GM12878 (cell line): ENCODE measurements around the gene TYSND1. TPM values are rescaled to one million over a fixed set of nuclear protein-coding genes. Genes with fewer than 3 reads are reported as not detected.

Experiments
- ATAC-seq: fragments of 200-7000 bp; cut with Tn5 transposase; 3 replicates; pipeline ENCODE4 v1.9.1; 2020; ENCODE audit warnings: mild to moderate bottlenecking, moderate library complexity
- BruUV-seq: library from RNA; stranded (reverse); fragments of 400-500 nt; replicated peaks from 2 replicates; lab custom pipeline; 2021; lab: Mats Ljungman, UMichigan
- CTCF ChIA-PET: fragments of 300-600 bp; sonication (Branson Sonifier 250); formaldehyde crosslinking; extraction: SDS; loops from one replicate; lab custom pipeline; 2021; ENCODE audit warnings: inconsistent platforms; lab: Yijun Ruan, JAX
- POLR2A ChIA-PET: fragments of 350-600 bp; formaldehyde crosslinking; extraction: SDS; loops from one replicate; lab custom pipeline; 2021; ENCODE audit warnings: inconsistent platforms; lab: Charles Lee
- RAD21 ChIA-PET: fragments of 300-600 bp; sonication (Branson Sonifier 250); formaldehyde crosslinking; loops from one replicate; lab custom pipeline; 2023; ENCODE audit warnings: antibody characterized with exemption; ENCODE audit not compliant: unreplicated experiment; lab: Charles Lee
- SMC1A ChIA-PET: fragments of 300-600 bp; sonication (Branson Sonifier 250); formaldehyde crosslinking; loops from one replicate; lab custom pipeline; 2023; ENCODE audit not compliant: unreplicated experiment, uncharacterized antibody; lab: Charles Lee
- DNase-seq: peaks from one replicate; pipeline ENCODE4 v3.0.0-alpha.2; 2011; ENCODE audit warnings: low read depth, low spot score
- FAIRE-seq: peaks from 3 replicates; lab custom pipeline; 2011; peaks lifted over from hg19 to GRCh38; lab: Jason Lieb, UNC
- H2AFZ ChIP-seq: 2 replicates; pipeline ENCODE4 v1.6.0; 2011; ENCODE audit warnings: low read depth, low read length, control low read depth; ENCODE audit not compliant: control insufficient read depth
- H3K27ac ChIP-seq: 2 replicates; pipeline ENCODE4 v1.5.1; 2011; ENCODE audit warnings: control low read depth; ENCODE audit not compliant: control insufficient read depth, insufficient read depth
- H3K27me3 ChIP-seq, 2 experiments: replicated peaks in 1 of 2; 2 replicates each; pipeline versions ENCODE4 v1.6.0 to v1.6.1; 2011; ENCODE audit warnings: low read length in 1 of 2; ENCODE audit not compliant: control insufficient read depth in 2 of 2, insufficient read depth in 2 of 2
- H3K36me3 ChIP-seq, 2 experiments: 2 replicates each; pipeline ENCODE4 v1.5.1; 2011; ENCODE audit warnings: low read length in 1 of 2; ENCODE audit not compliant: control insufficient read depth in 2 of 2, insufficient read depth in 2 of 2
- H3K4me1 ChIP-seq: 2 replicates; pipeline ENCODE4 v1.6.1; 2011; ENCODE audit warnings: mild to moderate bottlenecking, low read length, moderate library complexity, mixed read lengths; ENCODE audit not compliant: control insufficient read depth, insufficient read depth
- H3K4me2 ChIP-seq: 2 replicates; pipeline ENCODE4 v1.6.0; 2011; ENCODE audit warnings: control low read depth; ENCODE audit not compliant: control insufficient read depth, insufficient read depth
- H3K4me3 ChIP-seq: fragments of 200-600 bp; sonication (generic); 2 replicates; pipeline ENCODE4 v1.5.1; 2016
- H3K79me2 ChIP-seq: 2 replicates; pipeline ENCODE4 v1.6.0; 2011; ENCODE audit warnings: low read length; ENCODE audit not compliant: control insufficient read depth, insufficient read depth
- H3K9ac ChIP-seq: 2 replicates; pipeline ENCODE4 v1.8.0; 2011; ENCODE audit warnings: low read length, control low read depth, mixed read lengths; ENCODE audit not compliant: control insufficient read depth, insufficient read depth
- H3K9me3 ChIP-seq: replicated peaks from 3 replicates; pipeline ENCODE4 v1.5.1; 2011; ENCODE audit warnings: mild to moderate bottlenecking, low read length; ENCODE audit not compliant: control insufficient read depth, insufficient read depth
- H4K20me1 ChIP-seq: 2 replicates; pipeline ENCODE4 v1.6.0; 2011; ENCODE audit not compliant: control insufficient read depth, insufficient read depth
- BCL3 ChIP-seq: IDR thresholded peaks from 2 replicates; pipeline ENCODE4 v1.6.1; 2011; ENCODE audit warnings: borderline replicate concordance, low read depth, mild to moderate bottlenecking, moderate library complexity, low read length; ENCODE audit not compliant: insufficient read depth, poor library complexity, severe bottlenecking
- CEBPB ChIP-seq, 2 experiments: fragments of 150-350 bp in 1 of 2; IDR thresholded peaks; 2 replicates each; pipeline ENCODE4 v1.6.1; 2012 to 2014; ENCODE audit warnings: low read depth in 2 of 2, low read length in 2 of 2, borderline replicate concordance in 1 of 2, inconsistent platforms in 1 of 2
- CREM ChIP-seq: IDR thresholded peaks from 2 replicates; pipeline ENCODE4 v1.6.1; 2014; ENCODE audit warnings: antibody characterized with exemption, low read depth
- E2F8 ChIP-seq: fragments of 450-650 bp; IDR thresholded peaks from 2 replicates; pipeline ENCODE4 v1.6.1; 2018; ENCODE audit warnings: mild to moderate bottlenecking, low read depth, moderate library complexity; ENCODE audit not compliant: partially characterized antibody
- MEF2B ChIP-seq: fragments of 450-650 bp; IDR thresholded peaks from 2 replicates; pipeline ENCODE4 v1.6.1; 2018; ENCODE audit warnings: mild to moderate bottlenecking, moderate library complexity; ENCODE audit not compliant: partially characterized antibody, poor library complexity, severe bottlenecking
- RBBP5 ChIP-seq: fragments of 200-600 bp; sonication (generic); conservative IDR thresholded peaks from 2 replicates; pipeline ENCODE4 v1.6.1; 2016
- SP1 ChIP-seq: IDR thresholded peaks from one replicate; pipeline ENCODE4 v1.6.1; 2011; ENCODE audit warnings: low read depth, low read length
- TCF7 ChIP-seq: IDR thresholded peaks from 2 replicates; pipeline ENCODE4 v1.6.1; 2014; ENCODE audit warnings: antibody characterized with exemption, borderline replicate concordance
- YBX1 ChIP-seq: fragments of 450-650 bp; IDR thresholded peaks from 2 replicates; pipeline ENCODE4 v1.6.1; 2016; ENCODE audit warnings: antibody characterized with exemption
- ZBED1 ChIP-seq: IDR thresholded peaks from 2 replicates; pipeline ENCODE4 v1.6.1; 2016; ENCODE audit warnings: borderline replicate concordance
- ZZZ3 ChIP-seq: IDR thresholded peaks from 2 replicates; pipeline ENCODE4 v1.6.1; 2011; ENCODE audit warnings: low read depth; ENCODE audit not compliant: control insufficient read depth, insufficient read length
- WGBS: methylation state at CpG from one replicate; pipeline ENCODE4 v1.1.6; 2016; ENCODE audit warnings: low lambda C conversion rate; ENCODE audit not compliant: insufficient replicate concordance, insufficient coverage; ENCODE audit errors: missing lambda C conversion rate; 5-methylcytosine and 5-hydroxymethylcytosine counted together
- in situ Hi-C: fragments of 300-500 bp; cut with MboI; formaldehyde crosslinking; loops from 9 replicates; pipeline ENCODE4 v1.14.3; 2018; ENCODE audit warnings: mixed read lengths
- intact Hi-C: fragments of 100-400 bp; cut with micrococcal nuclease; formaldehyde crosslinking; loops from one replicate; pipeline ENCODE4 v1.14.2; 2022; ENCODE audit not compliant: unreplicated experiment
- polyA plus RNA-seq, 11 experiments: library from polyadenylated mRNA; depleted of rRNA in 4 of 11; unstranded in 6 of 11; stranded (reverse) in 5 of 11; fragments of >200 nt; fragmentation: Nextera tagmentation in 4 of 11; fragmentation: Illumina TruSeq in 1 of 11; extraction: Ambion mirVana in 4 of 11; extraction: Trizol in 1 of 11; gene quantifications; 1 replicate in 1 of 11; 2 replicates in 10 of 11; pipeline versions ENCODE4 v1.2.1 to v1.2.3, GENCODE V29; 2011 to 2016; ENCODE audit warnings: inconsistent platforms in 2 of 11, missing spikeins in 2 of 11, low read depth in 1 of 11
- total RNA-seq, 4 experiments: library from RNA; depleted of rRNA in 3 of 4; stranded (reverse); fragments of >200 nt in 3 of 4; fragmentation: Illumina TruSeq in 1 of 4; extraction: Trizol in 1 of 4; gene quantifications; 2 replicates each; pipeline versions ENCODE4 v1.2.1 to v1.2.3, GENCODE V29; 2013 to 2021

Gene TYSND1
- total and polyA plus RNA-seq, 10 of the 15 experiments (the other 5 are each of a cell fraction or from before 2014, with no cell fraction given), result 1.9 to 21.4 (median 12.0) TPM

DNA sequence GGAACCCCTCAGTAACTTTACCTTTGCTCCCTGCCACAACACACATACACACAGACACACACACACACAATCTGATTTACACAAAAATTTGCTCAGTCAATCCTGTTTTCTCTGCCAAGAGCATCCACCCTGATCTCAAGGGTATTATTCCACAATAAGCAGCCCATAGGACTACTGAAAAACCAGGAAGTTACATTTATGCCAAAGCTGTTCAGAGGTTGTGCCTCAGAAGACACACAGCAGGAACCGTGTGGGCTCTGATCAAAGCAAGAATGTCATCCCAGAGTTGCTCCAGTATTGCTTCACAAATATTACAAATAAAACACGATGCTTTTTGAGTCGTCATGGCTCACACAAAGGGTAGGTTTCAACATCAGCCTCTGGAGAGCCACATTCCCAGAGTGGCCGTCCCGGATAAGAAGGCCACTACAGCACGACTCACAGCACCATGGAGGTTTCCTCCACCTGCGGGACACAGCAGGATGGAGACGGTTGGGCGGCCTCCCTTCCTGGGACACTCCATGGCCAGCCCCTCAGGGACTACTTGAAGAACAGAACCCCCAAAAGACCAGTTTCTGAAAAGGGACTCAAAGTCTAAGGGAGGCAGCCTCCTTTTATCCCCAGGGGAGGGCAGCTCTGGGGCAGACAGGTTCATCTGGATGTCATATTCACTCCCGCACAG is 15.5 kb downstream of the TYSND1 start:
- no peak for FAIRE-seq
- no peak; the same call in 2 of the 3 replicates for ATAC-seq
- no peak overlapping the region for H3K27ac ChIP-seq
- H3K9me3 ChIP-seq, result no peaks in the 10 kb centered on the region
- no peaks in the 10 kb centered on the region; a peak in 1 of 4 replicates for H3K36me3 ChIP-seq
- no peak overlapping the region for H2AFZ ChIP-seq
- no peak for DNase-seq
- WGBS, result 93% methylated on average over 10 of the region's 10 CpGs
- CTCF ChIA-PET, result interaction anchor here (0.9 to 4.0 kb wide), 3 partner anchors 14 to 22 kb away, joined by 3 to 42 read pairs (median 4); partner anchors contain the start of gene TYSND1
- peak; percentile 51 for TF ChIP-seq MEF2B
- TF ChIP-seq ZBED1, result no peak
- in situ Hi-C loops, result no loop called here
- H3K79me2 ChIP-seq, result peaks cover 29% of the 10 kb centered on the region
- POLR2A ChIA-PET, result no interaction called here
- RAD21 ChIA-PET, result no interaction called here
- SMC1A ChIA-PET, result interaction anchor here (1.0 to 2.5 kb wide), 3 partner anchors 12 to 15 kb away, joined by 3 to 11 read pairs (median 5); no protein-coding TSS in a partner anchor
- H4K20me1 ChIP-seq, result no peaks in the 10 kb centered on the region
- intact Hi-C loops, result no loop called here
- BruUV-seq, result no TSS peak
- H3K4me1 ChIP-seq, result peaks cover 18% of the 10 kb centered on the region
- H3K27me3 ChIP-seq, result no peaks in the 10 kb centered on the region
- peak overlapping the region; percentile 83 for H3K4me3 ChIP-seq
- H3K4me2 ChIP-seq, result peak overlapping the region; percentile 97
- H3K9ac ChIP-seq, result peak overlapping the region; percentile 96

- H3K9me3 ChIP-seq, result no peaks in the 10 kb centered on the region
- RAD21 ChIA-PET, result interaction anchor here (1.7 kb wide), 1 partner anchor 19 kb away, joined by 5 read pairs; the partner anchor contains the start of gene TYSND1
- H3K4me1 ChIP-seq, result peaks cover 16% of the 10 kb centered on the region
- no peaks in the 10 kb centered on the region for H3K27me3 ChIP-seq
- no peak for FAIRE-seq
- no peak overlapping the region for H3K4me3 ChIP-seq
- no peak overlapping the region for H2AFZ ChIP-seq
- CTCF ChIA-PET, result interaction anchor here (1.5 to 2.9 kb wide), 4 partner anchors 11 to 20 kb away, joined by 4 to 23 read pairs (median 5); partner anchors contain the start of gene TYSND1
- no peaks in the 10 kb centered on the region for H4K20me1 ChIP-seq
- intact Hi-C loops (no loop called here), in situ Hi-C loops (no loop called here)
- SMC1A ChIA-PET, result interaction anchor here (2.2 kb wide), 1 partner anchor 11 kb away, joined by 5 read pairs; no protein-coding TSS in a partner anchor
- peaks cover 0 to 2% of the 10 kb centered on the region in 2 experiments; a peak in 2 of 4 replicates for H3K36me3 ChIP-seq
- peak overlapping the region; percentile 63 for H3K27ac ChIP-seq
- DNase-seq, result no peak
- H3K4me2 ChIP-seq, result no peak overlapping the region
- peaks cover 15% of the 10 kb centered on the region for H3K79me2 ChIP-seq
- POLR2A ChIA-PET, result interaction anchor here (1.0 kb wide), 1 partner anchor 9 kb away, joined by 5 read pairs; no protein-coding TSS in a partner anchor
- no TSS peak for BruUV-seq
- H3K9ac ChIP-seq, result no peak overlapping the region
- 91% methylated on average over 15 of the region's 15 CpGs for WGBS
- ATAC-seq, result no peak; the same call in 2 of the 3 replicates
- TF ChIP-seq E2F8 (no peak), TCF7 (no peak), SP1 (no peak), CREM (no peak), RBBP5 (no peak), ZZZ3 (no peak), YBX1 (no peak), BCL3 (no peak), CEBPB (IDR thresholded peaks at IDR 0.05; ENCODE audit: borderline replicate concordance in 1 of 2, low read depth in 2 of 2, low read length in 2 of 2) (no peak)
Observed at GRCh38 chr10:70126700-70127395, 19.7 kb downstream of the TYSND1 start.
